HepG2 (cell line): Measurements from ENCODE around the gene LZTS2. TPM values are rescaled to one million over a fixed set of nuclear protein-coding genes. Genes with fewer than 3 reads are reported as not detected.

Experiments
- CC2D1A ChIP-seq: sonication (generic); formaldehyde crosslinking; IDR thresholded peaks from 2 replicates; pipeline ENCODE4 v1.8.1; 2023; ENCODE audit warnings: mild to moderate bottlenecking, missing genetic modification reagents
- DMAP1 ChIP-seq: IDR thresholded peaks from 2 replicates; pipeline ENCODE4 v1.6.1; 2016
- HDAC1 ChIP-seq: sonication (generic); formaldehyde crosslinking; IDR thresholded peaks from 2 replicates; pipeline ENCODE4 v1.5.1; 2020; ENCODE audit warnings: mild to moderate bottlenecking, missing genetic modification reagents
- HNF1B ChIP-seq: sonication (generic); formaldehyde crosslinking; IDR thresholded peaks from 2 replicates; pipeline ENCODE4 v1.5.1; 2020; ENCODE audit warnings: mild to moderate bottlenecking, moderate library complexity, missing genetic modification reagents
- HOXA3 ChIP-seq: sonication (generic); formaldehyde crosslinking; IDR thresholded peaks from 2 replicates; pipeline ENCODE4 v1.5.0; 2020; ENCODE audit warnings: missing genetic modification reagents
- HOXA5 ChIP-seq: sonication (generic); formaldehyde crosslinking; IDR thresholded peaks from 2 replicates; pipeline ENCODE4 v1.4.0; 2020; ENCODE audit warnings: missing genetic modification reagents
- MAZ ChIP-seq, 2 experiments: sonication (generic) in 1 of 2; formaldehyde crosslinking in 1 of 2; IDR thresholded peaks; 2 replicates each; pipeline versions ENCODE4 v1.5.0 to v1.6.1; 2012 to 2020; ENCODE audit warnings: low read depth in 2 of 2, mild to moderate bottlenecking in 2 of 2, borderline replicate concordance in 1 of 2, improper control_type of control experiment in 1 of 2, low read length in 1 of 2, missing genetic modification reagents in 1 of 2, moderate library complexity in 1 of 2
- MED13 ChIP-seq: sonication (generic); formaldehyde crosslinking; IDR thresholded peaks from 2 replicates; pipeline ENCODE4 v1.5.0; 2020; ENCODE audit warnings: missing genetic modification reagents
- MED8 ChIP-seq: sonication (generic); formaldehyde crosslinking; IDR thresholded peaks from 2 replicates; pipeline ENCODE4 v1.8.1; 2023; ENCODE audit warnings: mild to moderate bottlenecking, missing genetic modification reagents; ENCODE audit not compliant: insufficient replicate concordance
- MIXL1 ChIP-seq: IDR thresholded peaks from 2 replicates; pipeline ENCODE4 v1.6.1; 2016
- NCOR1 ChIP-seq: fragments of 200-600 bp; sonication (generic); IDR thresholded peaks from 2 replicates; pipeline ENCODE4 v1.7.0; 2017; ENCODE audit warnings: antibody characterized with exemption, low read length, borderline replicate concordance
- NKX3-1 ChIP-seq: sonication (generic); formaldehyde crosslinking; IDR thresholded peaks from 2 replicates; pipeline ENCODE4 v1.5.0; 2020; ENCODE audit warnings: missing genetic modification reagents
- NR2F1 ChIP-seq, 2 experiments: fragments of 450-650 bp in 1 of 2; formaldehyde crosslinking in 1 of 2; IDR thresholded peaks; 2 replicates each; pipeline versions ENCODE4 v1.5.0 to v1.6.1; 2016 to 2020; ENCODE audit warnings: mild to moderate bottlenecking in 1 of 2, missing compliant biosample characterization in 1 of 2, missing genetic modification reagents in 1 of 2, moderate library complexity in 1 of 2
- NR3C1 ChIP-seq: sonication (generic); formaldehyde crosslinking; IDR thresholded peaks from 2 replicates; pipeline ENCODE4 v1.4.0; 2020; ENCODE audit warnings: missing genetic modification reagents
- PAWR ChIP-seq: sonication (generic); formaldehyde crosslinking; IDR thresholded peaks from 2 replicates; pipeline ENCODE4 v1.4.0; 2020; ENCODE audit warnings: missing genetic modification reagents, mild to moderate bottlenecking, borderline replicate concordance
- PHF5A ChIP-seq: IDR thresholded peaks from one replicate; pipeline ENCODE4 v1.6.1; 2018; ENCODE audit warnings: low read depth, missing genetic modification reagents; ENCODE audit not compliant: unreplicated experiment
- REPIN1 ChIP-seq: sonication (generic); formaldehyde crosslinking; IDR thresholded peaks from 2 replicates; pipeline ENCODE4 v1.8.0; 2022; ENCODE audit warnings: missing genetic modification reagents, low read depth, mild to moderate bottlenecking, borderline replicate concordance
- SALL2 ChIP-seq: sonication (generic); formaldehyde crosslinking; IDR thresholded peaks from 2 replicates; pipeline ENCODE4 v1.8.1; 2023; ENCODE audit warnings: mild to moderate bottlenecking, missing genetic modification reagents, inconsistent platforms
- ZFY ChIP-seq: sonication (generic); formaldehyde crosslinking; IDR thresholded peaks from 2 replicates; pipeline ENCODE4 v1.4.0; 2020; ENCODE audit warnings: missing genetic modification reagents
- ZNF234 ChIP-seq: sonication (generic); formaldehyde crosslinking; conservative IDR thresholded peaks from 2 replicates; pipeline ENCODE4 v1.5.1; 2020; ENCODE audit warnings: mild to moderate bottlenecking, missing genetic modification reagents
- ZNF256 ChIP-seq: sonication (generic); formaldehyde crosslinking; conservative IDR thresholded peaks from 2 replicates; pipeline ENCODE4 v1.4.0; 2020; ENCODE audit warnings: missing genetic modification reagents
- ZNF3 ChIP-seq: IDR thresholded peaks from 2 replicates; pipeline ENCODE4 v1.7.0; 2017; ENCODE audit warnings: inconsistent platforms
- ZNF30 ChIP-seq: sonication (generic); formaldehyde crosslinking; IDR thresholded peaks from 2 replicates; pipeline ENCODE4 v1.5.0; 2020; ENCODE audit warnings: mild to moderate bottlenecking, missing genetic modification reagents
- ZNF333 ChIP-seq: sonication (generic); formaldehyde crosslinking; IDR thresholded peaks from 2 replicates; pipeline ENCODE4 v1.4.0; 2020; ENCODE audit warnings: mild to moderate bottlenecking, missing genetic modification reagents, borderline replicate concordance
- ZNF710 ChIP-seq: sonication (generic); formaldehyde crosslinking; IDR thresholded peaks from 2 replicates; pipeline ENCODE4 v1.5.0; 2020; ENCODE audit warnings: mild to moderate bottlenecking, missing genetic modification reagents, borderline replicate concordance
- ZNF816 ChIP-seq: sonication (generic); formaldehyde crosslinking; IDR thresholded peaks from 2 replicates; pipeline ENCODE4 v1.8.0; 2022; ENCODE audit warnings: missing genetic modification reagents, mild to moderate bottlenecking, borderline replicate concordance
- polyA plus RNA-seq, 8 experiments: library from polyadenylated mRNA; depleted of rRNA in 3 of 8; stranded (reverse) in 7 of 8; unstranded in 1 of 8; fragments of >200 nt; fragmentation: Illumina TruSeq in 4 of 8; extraction: Trizol in 4 of 8; gene quantifications; 2 replicates each; pipeline versions ENCODE4 v1.2.1 to v1.2.3, GENCODE V29; 2011 to 2016; ENCODE audit warnings: low read depth in 4 of 8, missing spikeins in 1 of 8, mixed read lengths in 1 of 8; ENCODE audit not compliant: insufficient read depth in 1 of 8
- total RNA-seq, 5 experiments: library from RNA; depleted of rRNA; stranded (reverse); fragments of >200 nt; fragmentation: Illumina TruSeq; extraction: Trizol; gene quantifications; 2 replicates each; pipeline ENCODE4 v1.2.3, GENCODE V29; 2016; ENCODE audit warnings: low read depth in 1 of 5

Gene LZTS2
- total and polyA plus RNA-seq, 2 of the 13 experiments (the other 11 are each of a cell fraction or from before 2014, with no cell fraction given) = 43.6 to 65.6 TPM

GRCh38 chr10:101042667-101043362 is 43.2 kb downstream of the LZTS2 start (continued):
- TF ChIP-seq ZNF816 = no peak
- TF ChIP-seq HNF1B (CRISPR knock-in tag) = no peak; the same call in none of the 2 replicates
- TF ChIP-seq ZNF333 (CRISPR knock-in tag) = 0 out of 2 replicates have a peak, but pooled peaks have one; percentile 69
- TF ChIP-seq MAZ (IDR thresholded peaks at IDR 0.05; ENCODE audit: borderline replicate concordance, low read depth, low read length) = 0 out of 2 replicates have a peak, but pooled peaks have one; percentile 48
- no peak for TF ChIP-seq MAZ (CRISPR knock-in tag; IDR thresholded peaks at IDR 0.05; ENCODE audit: low read depth)
- TF ChIP-seq ZNF3 (CRISPR knock-in tag) = no peak
- peak; percentile 77 for TF ChIP-seq HDAC1
- TF ChIP-seq NKX3-1 = no peak
- no peak for TF ChIP-seq ZNF256
- no peak; the same call in 1 of the 2 replicates for TF ChIP-seq ZNF710 (CRISPR knock-in tag)
- TF ChIP-seq HOXA3 (CRISPR knock-in tag) = no peak; the same call in 1 of the 2 replicates
- TF ChIP-seq REPIN1 (CRISPR knock-in tag) = no peak
- no peak for TF ChIP-seq NR3C1
- TF ChIP-seq MED13 (CRISPR knock-in tag) = no peak
- no peak for TF ChIP-seq DMAP1 (CRISPR knock-in tag)
- TF ChIP-seq ZFY (CRISPR knock-in tag) = peak; percentile 64
- TF ChIP-seq SALL2 = 0 out of 2 replicates have a peak, but pooled peaks have one; percentile 44
- TF ChIP-seq ZNF30 (CRISPR knock-in tag) = no peak
- no peak for TF ChIP-seq MED8
- TF ChIP-seq CC2D1A (CRISPR knock-in tag) = no peak
- 0 out of 2 replicates have a peak, but pooled peaks have one; percentile 29 for TF ChIP-seq HOXA5
- no peak for TF ChIP-seq ZNF234 (CRISPR knock-in tag)
- no peak for TF ChIP-seq PHF5A (CRISPR knock-in tag)
- TF ChIP-seq NR2F1 (CRISPR knock-in tag; IDR thresholded peaks at IDR 0.05) = peak in 1 of 2 experiments; percentile 16; a peak in 1 of 4 replicates
- TF ChIP-seq PAWR (CRISPR knock-in tag) = no peak
- TF ChIP-seq MIXL1 = no peak
- peak; percentile 30; the same call in 1 of the 2 replicates for TF ChIP-seq NCOR1
